PC-3 (cell line): ENCODE results near the gene HSD3B7. TPM values are rescaled to one million over a fixed set of nuclear protein-coding genes. Genes with fewer than 3 reads are reported as not detected.

Experiments used
- ATAC-seq: fragments of 200-7000 bp; cut with Tn5 transposase; 2 replicates; pipeline ENCODE4 v1.9.1; 2020; ENCODE audit warnings: mild to moderate bottlenecking, moderate library complexity
- BruUV-seq: library from RNA; stranded (reverse); fragments of 400-500 nt; replicated peaks from 2 replicates; lab custom pipeline; 2021; lab: Mats Ljungman, UMichigan
- CTCF ChIA-PET: fragments of 300-600 bp; sonication (Branson Sonifier 250); formaldehyde crosslinking; loops from one replicate; lab custom pipeline; 2022; ENCODE audit warnings: antibody characterized with exemption; lab: Charles Lee
- POLR2A ChIA-PET: fragments of 300-600 bp; sonication (Branson Sonifier 250); formaldehyde crosslinking; loops from one replicate; lab custom pipeline; 2022; ENCODE audit warnings: antibody characterized with exemption; ENCODE audit not compliant: unreplicated experiment; lab: Charles Lee
- DNase-seq: peaks from one replicate; pipeline ENCODE4 v3.0.0-alpha.2; 2015
- H2AFZ ChIP-seq: fragments of 300-600 bp; sonication (generic); 2 replicates; pipeline ENCODE4 v1.6.0; 2016; ENCODE audit warnings: antibody characterized with exemption, low read length
- H3F3A ChIP-seq: fragments of 300-600 bp; sonication (generic); one replicate; pipeline ENCODE4 v1.6.0; 2017; ENCODE audit warnings: antibody characterized with exemption, low read length, control low read depth, mild to moderate bottlenecking; ENCODE audit not compliant: unreplicated experiment
- H3K27ac ChIP-seq: fragments of 300-600 bp; sonication (generic); 2 replicates; pipeline ENCODE4 v1.5.1; 2016; ENCODE audit warnings: mild to moderate bottlenecking, low read length
- H3K27me3 ChIP-seq: fragments of 300-600 bp; sonication (generic); 2 replicates; pipeline ENCODE4 v1.6.1; 2016; ENCODE audit warnings: low read length, mixed read lengths
- H3K36me3 ChIP-seq: fragments of 300-600 bp; sonication (generic); 2 replicates; pipeline ENCODE4 v1.6.1; 2016; ENCODE audit warnings: low read depth, mixed run types, low read length, mixed read lengths
- H3K4me1 ChIP-seq: fragments of 300-600 bp; sonication (generic); 2 replicates; pipeline ENCODE4 v1.5.1; 2016; ENCODE audit warnings: low read length; ENCODE audit not compliant: insufficient read depth
- H3K4me2 ChIP-seq: fragments of 300-600 bp; sonication (generic); 2 replicates; pipeline ENCODE4 v1.6.0; 2016; ENCODE audit warnings: low read length
- H3K4me3 ChIP-seq: fragments of 300-600 bp; sonication (generic); 2 replicates; pipeline ENCODE4 v1.5.1; 2016; ENCODE audit warnings: mild to moderate bottlenecking, low read length, mixed read lengths
- H3K79me2 ChIP-seq: fragments of 300-600 bp; sonication (generic); 2 replicates; pipeline ENCODE4 v1.6.1; 2017; ENCODE audit warnings: low read length, mixed read lengths
- H3K9ac ChIP-seq: fragments of 300-600 bp; sonication (generic); 2 replicates; pipeline ENCODE4 v1.6.0; 2016; ENCODE audit warnings: mild to moderate bottlenecking, low read length
- H3K9me2 ChIP-seq: fragments of 300-600 bp; sonication (generic); replicated peaks from 2 replicates; pipeline ENCODE4 v1.6.1; 2016; ENCODE audit warnings: mixed run types, low read length, mixed read lengths
- H3K9me3 ChIP-seq: fragments of 300-600 bp; sonication (generic); 2 replicates; pipeline ENCODE4 v1.6.1; 2016; ENCODE audit warnings: low read length, mixed read lengths
- H4K20me1 ChIP-seq: fragments of 300-600 bp; sonication (generic); 2 replicates; pipeline ENCODE4 v1.6.1; 2016; ENCODE audit warnings: low read length, mixed read lengths
- EZH2 ChIP-seq: fragments of 300-600 bp; sonication (generic); IDR thresholded peaks from one replicate; pipeline ENCODE4 v1.6.1; 2017; ENCODE audit warnings: antibody characterized with exemption, mild to moderate bottlenecking, low read length; ENCODE audit not compliant: unreplicated experiment
- EZH2phosphoT487 ChIP-seq: fragments of 300-600 bp; sonication (generic); IDR thresholded peaks from 2 replicates; pipeline ENCODE4 v1.6.1; 2018; ENCODE audit warnings: mild to moderate bottlenecking, antibody characterized with exemption, low read length, borderline replicate concordance
- intact Hi-C: fragments of 100-400 bp; cut with micrococcal nuclease; formaldehyde crosslinking; loops from 2 replicates; pipeline ENCODE4 v1.9.0; 2023
- total RNA-seq: library from RNA; depleted of rRNA; stranded (reverse); fragments of >200 nt; gene quantifications from 2 replicates; pipeline ENCODE4 v1.2.3, GENCODE V29; 2014; rRNA removed
- TF ChIP-seq, protein P1 (sequence below): fragments of 300-600 bp; sonication (generic); conservative IDR thresholded peaks from 2 replicates; pipeline ENCODE4 v1.5.1; 2017; ENCODE audit warnings: antibody characterized with exemption, low read depth, mild to moderate bottlenecking, low read length

HSD3B7 gene
- total RNA-seq, 1 experiment from 2014 or later, result 16.3 TPM

DNA sequence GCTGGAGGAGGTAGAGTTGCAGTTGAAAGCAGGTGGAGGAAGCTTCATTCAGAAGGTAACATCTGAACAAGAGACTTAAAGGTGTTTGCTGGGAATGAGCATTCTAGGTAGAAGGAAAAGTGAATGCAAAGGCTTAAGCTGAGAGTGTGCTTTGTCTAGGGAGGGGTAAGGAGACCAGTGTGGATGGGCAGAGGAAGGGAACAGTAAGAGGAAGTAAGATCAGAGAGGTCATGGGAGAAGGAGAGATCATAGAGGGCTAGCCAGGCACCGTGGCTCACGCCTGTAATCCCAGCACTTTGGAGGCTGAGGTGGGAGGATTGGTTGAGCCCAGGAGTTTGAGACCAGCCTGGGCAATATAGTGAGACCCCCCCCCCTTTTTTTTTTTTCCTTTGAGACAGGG, 51.7 kb downstream of the HSD3B7 start:
- ATAC-seq (no peak), DNase-seq (no peak)
- H3F3A ChIP-seq, result no peaks in the 10 kb centered on the region
- BruUV-seq, result no TSS peak
- no peak overlapping the region for H3K4me2 ChIP-seq
- intact Hi-C loops, result no loop called here
- CTCF ChIA-PET, result interaction anchor here (0.6 kb wide), 1 partner anchor 832 kb away, joined by 4 read pairs; no protein-coding TSS in a partner anchor
- TF ChIP-seq EZH2phosphoT487, result no peak
- TF ChIP-seq, protein P1, sequence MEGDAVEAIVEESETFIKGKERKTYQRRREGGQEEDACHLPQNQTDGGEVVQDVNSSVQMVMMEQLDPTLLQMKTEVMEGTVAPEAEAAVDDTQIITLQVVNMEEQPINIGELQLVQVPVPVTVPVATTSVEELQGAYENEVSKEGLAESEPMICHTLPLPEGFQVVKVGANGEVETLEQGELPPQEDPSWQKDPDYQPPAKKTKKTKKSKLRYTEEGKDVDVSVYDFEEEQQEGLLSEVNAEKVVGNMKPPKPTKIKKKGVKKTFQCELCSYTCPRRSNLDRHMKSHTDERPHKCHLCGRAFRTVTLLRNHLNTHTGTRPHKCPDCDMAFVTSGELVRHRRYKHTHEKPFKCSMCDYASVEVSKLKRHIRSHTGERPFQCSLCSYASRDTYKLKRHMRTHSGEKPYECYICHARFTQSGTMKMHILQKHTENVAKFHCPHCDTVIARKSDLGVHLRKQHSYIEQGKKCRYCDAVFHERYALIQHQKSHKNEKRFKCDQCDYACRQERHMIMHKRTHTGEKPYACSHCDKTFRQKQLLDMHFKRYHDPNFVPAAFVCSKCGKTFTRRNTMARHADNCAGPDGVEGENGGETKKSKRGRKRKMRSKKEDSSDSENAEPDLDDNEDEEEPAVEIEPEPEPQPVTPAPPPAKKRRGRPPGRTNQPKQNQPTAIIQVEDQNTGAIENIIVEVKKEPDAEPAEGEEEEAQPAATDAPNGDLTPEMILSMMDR, result no peak
- TF ChIP-seq EZH2, result no peak
- POLR2A ChIA-PET, result no interaction called here
- H2AFZ ChIP-seq, result no peak overlapping the region
- H3K9me3 ChIP-seq, result no peaks in the 10 kb centered on the region
- no peak overlapping the region for H3K9ac ChIP-seq
- no peaks in the 10 kb centered on the region for H3K36me3 ChIP-seq
- peaks cover 16% of the 10 kb centered on the region for H3K79me2 ChIP-seq
- no peak overlapping the region for H3K27ac ChIP-seq
- no peak overlapping the region for H3K4me3 ChIP-seq
- peaks cover 11% of the 10 kb centered on the region; the same call in 1 of the 2 replicates for H3K4me1 ChIP-seq
- no peaks in the 10 kb centered on the region for H3K9me2 ChIP-seq
- no peaks in the 10 kb centered on the region for H3K27me3 ChIP-seq
- H4K20me1 ChIP-seq, result no peaks in the 10 kb centered on the region; the same call in 1 of the 2 replicates

Other genes with a start within 250 kb of the HSD3B7 start
- gene PHKG2, start 236.8 kb upstream of the HSD3B7 start, total RNA-seq, result 28.6 and 30.9 TPM in 2 replicates
- 8.6 and 9.6 TPM in 2 replicates for gene CFAP119, start 223.1 kb upstream of the HSD3B7 start, total RNA-seq
- gene RNF40, start 222.9 kb upstream of the HSD3B7 start, total RNA-seq, result 64.1 and 80.2 TPM in 2 replicates
- 7.8 and 8.4 TPM in 2 replicates for gene ZNF629, start 198.0 kb upstream of the HSD3B7 start, total RNA-seq
- gene BCL7C, start 91.1 kb upstream of the HSD3B7 start, total RNA-seq, result 75.6 and 97.3 TPM in 2 replicates
- 0.29 and 0.98 TPM in 2 replicates for gene CTF1, start 88.6 kb upstream of the HSD3B7 start, total RNA-seq
- 36.2 and 48.5 TPM in 2 replicates for gene FBXL19, start 61.6 kb upstream of the HSD3B7 start, total RNA-seq
- gene ORAI3, start 36.1 kb upstream of the HSD3B7 start, total RNA-seq, result 3.6 and 5.7 TPM in 2 replicates
- gene SETD1A, start 27.5 kb upstream of the HSD3B7 start, total RNA-seq, result 7.9 and 8.6 TPM in 2 replicates
- gene STX1B, start 25.4 kb downstream of the HSD3B7 start, total RNA-seq, result 1.5 and 2.4 TPM in 2 replicates
- gene STX4, start 48.4 kb downstream of the HSD3B7 start, total RNA-seq, result 27.4 and 36.1 TPM in 2 replicates
- gene ZNF668, start 89.0 kb downstream of the HSD3B7 start, total RNA-seq, result 15.6 and 19.2 TPM in 2 replicates
- 5.5 and 8.5 TPM in 2 replicates for gene ZNF646, start 89.2 kb downstream of the HSD3B7 start, total RNA-seq
- gene PRSS53, start 103.7 kb downstream of the HSD3B7 start, total RNA-seq, result 3.8 and 5.8 TPM in 2 replicates
- gene VKORC1, start 109.6 kb downstream of the HSD3B7 start, total RNA-seq, result 105 and 127 TPM in 2 replicates
- 47.7 and 69.1 TPM in 2 replicates for gene BCKDK, start 123.2 kb downstream of the HSD3B7 start, total RNA-seq
- 25.3 and 35.1 TPM in 2 replicates for gene KAT8, start 132.5 kb downstream of the HSD3B7 start, total RNA-seq
- 18.0 and 23.4 TPM in 2 replicates for gene PRSS8, start 150.5 kb downstream of the HSD3B7 start, total RNA-seq
- 0.51 TPM in 1 of 2 replicates, not detected in the other for gene PRSS36, start 164.9 kb downstream of the HSD3B7 start, total RNA-seq
- 43.0 and 90.7 TPM in 2 replicates for gene FUS, start 194.9 kb downstream of the HSD3B7 start, total RNA-seq
- gene PYCARD, start 217.6 kb downstream of the HSD3B7 start, total RNA-seq, result 16.5 and 29.8 TPM in 2 replicates
- not detected in 2 replicates for gene TRIM72, start 228.9 kb downstream of the HSD3B7 start, total RNA-seq
- gene PYDC1, start 231.9 kb downstream of the HSD3B7 start, total RNA-seq, result not detected in 2 replicates